GM23248 (cell line): ENCODE measurements around the gene RAB39B. TPM values are rescaled to one million over a fixed set of nuclear protein-coding genes. Genes with fewer than 3 reads are reported as not detected.

Experiments
- DNase-seq: peaks from one replicate; pipeline ENCODE4 v3.0.0-alpha.2; 2015
- H2AFZ ChIP-seq: fragments of 200-600 bp; sonication (generic); 2 replicates; pipeline ENCODE4 v1.6.1; 2016; ENCODE audit warnings: antibody characterized with exemption
- H3F3A ChIP-seq: fragments of 200-600 bp; sonication (generic); 2 replicates; pipeline ENCODE4 v1.6.1; 2016; ENCODE audit warnings: mild to moderate bottlenecking, antibody characterized with exemption, mixed run types; ENCODE audit not compliant: insufficient read depth
- H3K27ac ChIP-seq: fragments of 200-600 bp; sonication (generic); 2 replicates; pipeline ENCODE4 v1.5.1; 2016; ENCODE audit warnings: mild to moderate bottlenecking
- H3K27me3 ChIP-seq: fragments of 200-600 bp; sonication (generic); replicated peaks from 2 replicates; pipeline ENCODE4 v1.6.1; 2016; ENCODE audit warnings: mild to moderate bottlenecking; ENCODE audit not compliant: insufficient read depth
- H3K36me3 ChIP-seq: fragments of 200-600 bp; sonication (generic); 2 replicates; pipeline ENCODE4 v1.6.1; 2016; ENCODE audit warnings: low read depth, mild to moderate bottlenecking
- H3K4me1 ChIP-seq: fragments of 200-600 bp; sonication (generic); 2 replicates; pipeline ENCODE4 v1.6.1; 2016; ENCODE audit warnings: mild to moderate bottlenecking; ENCODE audit not compliant: insufficient read depth
- H3K4me2 ChIP-seq: fragments of 200-600 bp; sonication (generic); one replicate; pipeline ENCODE4 v1.6.1; 2016; ENCODE audit warnings: mild to moderate bottlenecking; ENCODE audit not compliant: unreplicated experiment
- H3K4me3 ChIP-seq: fragments of 200-600 bp; sonication (generic); 2 replicates; pipeline ENCODE4 v1.5.1; 2016; ENCODE audit warnings: mild to moderate bottlenecking
- H3K79me2 ChIP-seq: fragments of 200-600 bp; sonication (generic); 2 replicates; pipeline ENCODE4 v1.6.1; 2016; ENCODE audit warnings: mild to moderate bottlenecking; ENCODE audit not compliant: insufficient read depth
- H3K9ac ChIP-seq: fragments of 200-600 bp; sonication (generic); 2 replicates; pipeline ENCODE4 v1.6.1; 2016; ENCODE audit warnings: mild to moderate bottlenecking
- H3K9me2 ChIP-seq: fragments of 200-600 bp; sonication (generic); 2 replicates; pipeline ENCODE4 v1.6.1; 2016; ENCODE audit warnings: mixed run types, mild to moderate bottlenecking, moderate library complexity; ENCODE audit not compliant: insufficient read depth
- H3K9me3 ChIP-seq: fragments of 200-600 bp; sonication (generic); one replicate; pipeline ENCODE4 v1.6.1; 2017; ENCODE audit warnings: low read depth
- H4K20me1 ChIP-seq: fragments of 200-600 bp; sonication (generic); 2 replicates; pipeline ENCODE4 v1.6.0; 2016; ENCODE audit not compliant: insufficient read depth
- EZH2 ChIP-seq: fragments of 200-600 bp; sonication (generic); IDR thresholded peaks from 2 replicates; pipeline ENCODE4 v1.6.1; 2018; ENCODE audit warnings: antibody characterized with exemption, mild to moderate bottlenecking; ENCODE audit not compliant: insufficient read depth, poor library complexity, severe bottlenecking
- EZH2phosphoT487 ChIP-seq: fragments of 200-600 bp; sonication (generic); IDR thresholded peaks from 2 replicates; pipeline ENCODE4 v1.6.1; 2018; ENCODE audit warnings: antibody characterized with exemption, moderate library complexity, mild to moderate bottlenecking, low read depth; ENCODE audit not compliant: insufficient read depth
- WGBS, 2 experiments: methylation state at CpG; one replicate each; pipeline ENCODE4 v1.1.6; 2015 to 2017; ENCODE audit warnings: low lambda C conversion rate in 2 of 2, low coverage in 1 of 2; ENCODE audit errors: missing lambda C conversion rate in 2 of 2; 5-methylcytosine and 5-hydroxymethylcytosine counted together
- in situ Hi-C: fragments of 300-500 bp; cut with MboI; formaldehyde crosslinking; loops from 2 replicates; pipeline ENCODE4 v1.15.0; 2020
- polyA plus RNA-seq: library from polyadenylated mRNA; unstranded; fragments of >200 nt; fragmentation: Nextera tagmentation; extraction: Ambion mirVana; gene quantifications from 2 replicates; pipeline ENCODE4 v1.2.1, GENCODE V29; 2016
- small RNA-seq: library from RNA; depleted of rRNA; stranded (forward); fragments of <200 nt; gene quantifications from one replicate; pipeline ENCODE3, GENCODE V24; 2014; ENCODE audit warnings: low read depth, low replicate concordance
- total RNA-seq: library from RNA; depleted of rRNA; stranded (reverse); fragments of >200 nt; shearing (Covaris generic); gene quantifications from 2 replicates; pipeline ENCODE4 v1.2.3, GENCODE V29; 2014; rRNA removed

The RAB39B gene
- total and polyA plus RNA-seq, 2 experiments from 2014 or later: 1.1 to 3.1 TPM

GRCh38 chrX:155213731-155214130 lies 50.6 kb downstream of the RAB39B start:
- WGBS, 2 experiments: 65 to 71% methylated on average over 4 of the region's 4 CpGs
- no peaks in the 10 kb centered on the region; the same call in 1 of the 2 replicates for H3F3A ChIP-seq
- no peak overlapping the region for H2AFZ ChIP-seq
- no peaks in the 10 kb centered on the region for H3K9me3 ChIP-seq
- H3K27ac ChIP-seq: no peak overlapping the region
- no peak for TF ChIP-seq EZH2phosphoT487
- no peak for TF ChIP-seq EZH2
- DNase-seq: no peak
- H3K9me2 ChIP-seq: no peaks in the 10 kb centered on the region
- H3K27me3 ChIP-seq: no peaks in the 10 kb centered on the region
- no peak overlapping the region for H3K4me3 ChIP-seq
- H4K20me1 ChIP-seq: no peaks in the 10 kb centered on the region
- H3K36me3 ChIP-seq: no peaks in the 10 kb centered on the region
- no peak overlapping the region for H3K4me2 ChIP-seq
- peaks cover 11% of the 10 kb centered on the region; the same call in 1 of the 2 replicates for H3K4me1 ChIP-seq
- peaks cover 15% of the 10 kb centered on the region for H3K79me2 ChIP-seq
- H3K9ac ChIP-seq: no peak overlapping the region
- in situ Hi-C loops: no loop called here

- no peak overlapping the region for H3K9ac ChIP-seq
- 27 to 37% methylated on average over 3 of the region's 3 CpGs for WGBS, 2 experiments
- H3K79me2 ChIP-seq: no peaks in the 10 kb centered on the region
- H3K4me2 ChIP-seq: no peak overlapping the region
- H3K27ac ChIP-seq: no peak overlapping the region
- no peaks in the 10 kb centered on the region for H3F3A ChIP-seq
- no peak for DNase-seq
- H3K36me3 ChIP-seq: no peaks in the 10 kb centered on the region
- 0 out of 2 replicates have a peak, but pooled peaks cover 5% of the 10 kb centered on the region for H3K4me1 ChIP-seq
- no peak for TF ChIP-seq EZH2phosphoT487
- TF ChIP-seq EZH2: no peak
- H2AFZ ChIP-seq: no peak overlapping the region
- no peaks in the 10 kb centered on the region for H3K27me3 ChIP-seq
- no peak overlapping the region for H3K4me3 ChIP-seq
- no peaks in the 10 kb centered on the region for H3K9me2 ChIP-seq
- H3K9me3 ChIP-seq: no peaks in the 10 kb centered on the region
- in situ Hi-C loops: no loop called here
- no peaks in the 10 kb centered on the region for H4K20me1 ChIP-seq
Measured at GRCh38 chrX:155211208-155211607, 53.1 kb downstream of the RAB39B start.

Small RNA genes within 50 kb of the gene (small RNA-seq; reads per million reads assigned to genes)
- gene AC234781.4: not detected

Other genes with a start within 250 kb of the RAB39B start
- 1.6 and 4.1 TPM in 2 replicates for gene F8, start 241.8 kb downstream of the RAB39B start, total RNA-seq
- 5.5 and 6.9 TPM in 2 replicates for gene F8, start 241.8 kb downstream of the RAB39B start, polyA plus RNA-seq
- 35.2 and 41.0 TPM in 2 replicates for gene FUNDC2, start 237.6 kb downstream of the RAB39B start, total RNA-seq
- 84.9 and 86.9 TPM in 2 replicates for gene FUNDC2, start 237.6 kb downstream of the RAB39B start, polyA plus RNA-seq
- 11.8 and 19.7 TPM in 2 replicates for gene CMC4, start 193.4 kb downstream of the RAB39B start, total RNA-seq
- 20.1 and 20.2 TPM in 2 replicates for gene CMC4, start 193.4 kb downstream of the RAB39B start, polyA plus RNA-seq
- gene MTCP1, start 193.4 kb downstream of the RAB39B start, total RNA-seq: 1.8 and 6.3 TPM in 2 replicates
- 23.5 and 25.8 TPM in 2 replicates for gene MTCP1, start 193.4 kb downstream of the RAB39B start, polyA plus RNA-seq
- 8.1 and 10.4 TPM in 2 replicates for gene BRCC3, start 193.0 kb downstream of the RAB39B start, total RNA-seq
- 27.1 and 27.7 TPM in 2 replicates for gene BRCC3, start 193.0 kb downstream of the RAB39B start, polyA plus RNA-seq
- 61.0 and 62.0 TPM in 2 replicates for gene VBP1, start 48.0 kb downstream of the RAB39B start, total RNA-seq
- gene VBP1, start 48.0 kb downstream of the RAB39B start, polyA plus RNA-seq: 72.7 and 75.2 TPM in 2 replicates
- gene CLIC2, start 70.1 kb upstream of the RAB39B start, total RNA-seq: 0.11 TPM in 1 of 2 replicates, not detected in the other
- 0.15 and 0.57 TPM in 2 replicates for gene CLIC2, start 70.1 kb upstream of the RAB39B start, polyA plus RNA-seq
- not detected in 2 replicates for gene F8A2, start 117.6 kb upstream of the RAB39B start, total RNA-seq
- gene F8A2, start 117.6 kb upstream of the RAB39B start, polyA plus RNA-seq: not detected in 2 replicates
- 0.32 TPM in 1 of 2 replicates, not detected in the other for gene F8A3, start 194.1 kb upstream of the RAB39B start, total RNA-seq
- 0.14 and 0.16 TPM in 2 replicates for gene F8A3, start 194.1 kb upstream of the RAB39B start, polyA plus RNA-seq